Endothelial cell of hepatic sinusoid (primary cell): ENCODE measurements around the gene MYLK2.

ENCODE experiments used
- in situ Hi-C: cut with HindIII; loops from 2 replicates; pipeline ENCODE4 v1.10.0; 2017; ENCODE audit warnings: low sequenced_read_pairs

MYLK2 gene

GRCh38 chr20:31833931-31834521 lies 14.9 kb downstream of the MYLK2 start:
- in situ Hi-C loops, result no loop called here

- in situ Hi-C loops, result no loop called here
These were observed 16.4 kb downstream of the MYLK2 start for GRCh38 chr20:31835554-31835953.

DNA sequence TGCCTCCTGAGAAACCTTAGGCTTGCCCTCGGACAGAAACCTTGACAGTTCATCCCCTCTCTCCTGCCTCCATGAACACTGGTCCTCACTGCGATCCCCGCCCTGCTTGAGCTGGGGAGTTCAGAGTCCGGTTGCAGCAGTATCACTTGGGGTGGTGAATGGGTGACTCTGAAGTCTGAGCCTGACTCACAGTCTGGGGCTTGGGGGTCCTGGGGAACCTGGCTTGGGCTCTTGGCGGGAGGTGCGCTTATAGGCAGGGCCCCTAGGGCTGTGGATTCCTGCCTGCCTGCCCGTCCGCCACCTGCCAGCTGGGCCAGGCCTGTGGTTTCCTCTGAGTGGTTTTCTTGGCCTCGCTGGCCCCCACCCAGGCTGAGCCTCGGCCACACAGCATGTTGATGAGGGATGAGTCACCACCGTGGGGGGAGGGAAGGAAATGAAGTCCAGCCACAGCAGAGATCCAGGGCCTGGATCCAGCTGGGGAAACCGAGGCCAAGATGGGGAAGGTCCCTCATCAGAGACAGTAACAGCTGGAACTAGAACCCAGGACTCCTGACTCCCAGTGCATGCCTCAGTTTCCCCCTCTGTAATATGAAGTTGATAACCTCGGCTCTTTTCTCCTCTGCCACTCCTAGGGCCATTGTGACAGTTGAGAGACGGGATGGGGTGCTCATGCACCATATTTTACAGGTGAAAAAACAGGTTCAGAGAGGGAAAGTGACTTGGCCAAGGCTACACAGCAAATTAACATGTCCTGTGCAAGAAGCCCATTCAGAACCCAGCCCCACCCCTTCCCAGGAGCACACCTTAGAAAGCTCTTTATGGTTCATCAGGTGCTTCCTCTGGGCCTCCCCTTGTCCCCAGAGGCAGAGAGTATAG lies 17.1 kb downstream of the MYLK2 start:
- in situ Hi-C loops, result no loop called here

DNA sequence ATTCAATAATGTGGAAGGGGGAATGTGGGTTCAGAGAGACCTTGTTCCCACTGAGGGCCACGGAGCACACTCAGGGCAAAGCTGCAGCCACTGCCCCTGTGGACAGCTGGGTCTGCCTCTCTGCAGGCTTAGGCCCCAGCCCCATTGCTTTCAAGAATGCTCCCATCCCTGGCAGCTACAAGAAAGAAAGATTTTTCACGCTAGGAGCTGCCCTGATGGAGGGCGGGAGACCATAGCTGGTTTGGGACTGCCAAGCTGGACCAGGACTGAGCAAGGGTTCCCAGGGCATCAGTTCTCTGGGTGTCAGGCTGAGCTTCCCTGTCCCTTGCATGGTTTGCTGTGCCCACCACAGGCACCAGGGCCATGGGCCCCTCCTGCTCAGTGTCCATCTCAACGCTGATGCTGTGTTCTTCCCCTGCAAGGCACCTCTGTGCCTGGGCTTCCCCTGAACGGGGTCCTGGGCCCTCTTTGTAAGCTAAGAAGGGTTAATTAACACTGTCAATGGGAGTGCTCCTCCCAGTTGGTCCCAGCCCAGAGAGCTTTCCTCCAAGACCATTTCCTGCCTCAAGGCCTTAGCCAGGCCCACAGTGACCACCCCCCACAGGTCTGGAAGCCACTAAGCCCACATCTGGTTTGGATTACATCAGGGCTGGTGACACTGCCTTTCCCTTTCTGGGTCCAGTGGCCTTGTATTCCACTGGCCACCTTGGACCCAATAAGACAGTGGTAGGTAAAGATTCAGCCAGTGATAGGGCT lies 17.9 kb downstream of the MYLK2 start:
- in situ Hi-C loops, result no loop called here

GRCh38 chr20:31837896-31838397 lies 18.8 kb downstream of the MYLK2 start:
- in situ Hi-C loops, result no loop called here

GRCh38 chr20:31838646-31839292 lies 19.6 kb downstream of the MYLK2 start:
- in situ Hi-C loops, result no loop called here

GRCh38 chr20:31839782-31840487 lies 20.8 kb downstream of the MYLK2 start:
- in situ Hi-C loops, result loop anchor here (10.0 kb wide), 1 partner anchor 205 kb away; no protein-coding TSS in a partner anchor

GRCh38 chr20:31840906-31841816 lies 22.0 kb downstream of the MYLK2 start:
- in situ Hi-C loops, result loop anchor here (10.0 kb wide), 1 partner anchor 204 kb away; no protein-coding TSS in a partner anchor

DNA sequence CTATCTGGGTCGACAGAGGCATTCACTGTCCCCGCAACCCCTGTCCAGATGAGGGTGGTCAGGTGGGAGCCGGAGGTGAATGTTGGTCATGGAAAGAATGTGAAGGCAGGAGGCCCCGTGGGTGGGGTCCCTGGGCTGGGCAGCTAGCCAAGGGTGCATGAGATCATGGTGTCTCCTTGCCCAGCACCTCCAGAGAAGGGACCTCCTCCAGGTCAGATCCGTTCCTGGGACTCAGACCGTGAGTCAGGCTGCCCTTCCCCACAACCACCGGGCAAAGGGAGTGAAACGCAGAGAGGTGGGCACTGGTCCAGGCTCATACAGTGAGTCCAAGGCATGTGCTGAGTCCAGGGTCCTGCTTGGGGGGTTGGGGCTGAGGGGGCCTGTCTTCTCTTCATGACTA lies 22.8 kb downstream of the MYLK2 start:
- in situ Hi-C loops, result loop anchor here (10.0 kb wide), 1 partner anchor 203 kb away; no protein-coding TSS in a partner anchor

- in situ Hi-C loops, result loop anchor here (10.0 kb wide), 1 partner anchor 202 kb away; no protein-coding TSS in a partner anchor
These were observed 23.5 kb downstream of the MYLK2 start for GRCh38 chr20:31842471-31843157.

DNA sequence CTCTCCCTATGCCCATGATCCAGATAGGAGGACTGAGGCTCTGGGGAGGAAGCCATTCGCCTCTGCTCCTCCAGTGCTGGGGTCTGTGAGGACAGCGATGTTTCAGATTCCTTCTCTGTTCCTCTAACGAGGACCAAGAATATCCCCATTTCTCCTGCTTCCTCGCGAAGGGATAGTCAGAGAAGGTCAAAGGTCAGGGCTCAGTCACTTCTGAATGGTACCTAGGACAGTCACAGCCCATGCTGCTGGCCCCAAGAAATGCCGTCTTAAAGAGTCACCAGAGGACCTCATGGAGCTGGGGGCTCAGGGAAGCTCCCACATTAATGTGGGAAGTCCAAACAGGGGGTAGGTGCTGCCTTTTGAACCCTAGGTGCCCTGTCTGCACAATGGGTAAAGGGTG lies 24.1 kb downstream of the MYLK2 start:
- in situ Hi-C loops, result loop anchor here (10.0 kb wide), 1 partner anchor 202 kb away; no protein-coding TSS in a partner anchor

DNA sequence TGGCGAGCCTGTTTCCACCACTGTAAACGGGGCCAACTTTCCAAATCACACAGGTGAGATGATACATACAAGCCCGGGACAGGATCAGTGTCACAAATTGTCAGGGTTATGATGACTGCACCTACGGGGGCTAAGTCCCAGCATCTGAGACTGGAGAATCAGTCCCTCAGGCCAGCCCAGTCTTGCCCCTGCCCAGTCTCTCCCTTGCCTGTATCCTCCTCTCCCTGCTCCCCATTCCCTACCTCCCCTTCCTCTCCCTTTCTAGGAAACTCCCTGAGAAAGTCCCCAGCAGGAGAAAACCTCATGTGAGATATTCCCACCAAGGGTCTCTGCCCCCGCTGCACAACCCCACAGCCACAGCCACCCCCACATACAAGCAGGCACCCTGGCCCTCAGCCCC lies 24.7 kb downstream of the MYLK2 start:
- in situ Hi-C loops, result loop anchor here (10.0 kb wide), 1 partner anchor 201 kb away; no protein-coding TSS in a partner anchor

GRCh38 chr20:31844737-31845299 lies 25.7 kb downstream of the MYLK2 start:
- in situ Hi-C loops, result loop anchor here (10.0 kb wide), 1 partner anchor 200 kb away; no protein-coding TSS in a partner anchor

GRCh38 chr20:31845300-31845863 lies 26.2 kb downstream of the MYLK2 start, which contains the start of gene FOXS1:
FOXS1 (minus strand) TSS chr20:31845604; CDS start chr20:31845542, 62 bp downstream.
- in situ Hi-C loops, result loop anchor here (10.0 kb wide), 1 partner anchor 199 kb away; no protein-coding TSS in a partner anchor

DNA sequence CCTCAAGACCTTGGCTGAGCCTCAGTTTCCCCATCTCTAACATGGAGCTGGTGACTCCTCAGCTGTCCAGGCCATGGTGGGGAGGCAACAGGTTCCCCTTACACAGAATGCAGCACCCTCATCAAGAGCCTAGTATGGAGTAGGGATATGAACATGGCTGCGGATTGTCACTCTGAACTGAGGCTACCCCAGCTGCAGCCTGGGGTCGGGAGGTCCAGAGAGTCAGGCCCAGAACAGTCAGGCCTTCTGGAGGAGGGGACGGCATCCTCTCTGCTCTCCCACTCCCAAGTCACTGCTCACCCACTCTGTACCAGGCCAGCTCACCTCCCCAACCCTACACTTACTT lies 27.6 kb downstream of the MYLK2 start:
- in situ Hi-C loops, result loop anchor here (10.0 kb wide), 1 partner anchor 198 kb away; no protein-coding TSS in a partner anchor

DNA sequence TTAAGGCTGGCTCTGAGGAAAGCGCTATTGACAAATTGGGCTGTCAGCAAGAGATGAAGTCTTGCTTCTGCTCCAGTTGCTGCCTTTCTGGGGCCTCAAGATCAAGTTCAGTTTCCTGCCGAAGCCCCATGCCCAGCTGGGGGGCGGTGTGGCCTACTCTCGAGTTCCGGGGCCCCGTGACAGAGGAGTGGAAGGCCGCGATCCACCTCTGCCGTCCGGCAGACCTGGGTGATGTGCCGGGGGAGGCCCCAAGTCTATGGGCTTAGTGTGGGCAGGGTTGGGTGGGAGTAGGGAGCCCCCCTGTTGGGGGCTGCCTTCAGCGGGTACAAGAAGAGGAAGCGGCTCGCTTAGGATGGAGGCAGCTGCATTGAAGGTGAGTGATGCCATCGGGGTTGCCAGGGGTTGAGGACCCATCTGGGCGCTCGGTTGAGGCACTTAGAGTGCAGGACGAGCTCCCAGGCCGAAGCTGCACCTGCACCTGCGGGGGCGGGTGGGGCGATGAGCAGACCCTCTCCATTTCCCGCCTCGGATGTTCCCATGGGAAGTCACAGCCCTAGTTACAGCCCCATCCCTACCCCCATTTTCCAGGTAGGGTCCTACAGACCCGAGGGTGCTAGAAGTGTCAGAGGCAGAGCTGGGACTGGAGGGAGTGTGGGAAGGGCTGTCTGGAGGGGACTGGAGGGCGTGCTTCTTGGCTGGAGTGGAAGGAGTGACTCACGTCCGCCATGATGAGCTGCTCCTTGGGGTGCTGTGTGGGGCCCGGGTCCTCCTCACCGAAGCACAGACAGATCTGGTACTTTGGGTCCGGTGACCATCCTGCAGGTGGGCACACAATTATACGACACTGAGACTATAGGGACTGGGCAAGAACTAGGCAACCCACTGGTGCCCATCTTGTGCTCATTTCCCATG lies 29.2 kb downstream of the MYLK2 start:
- in situ Hi-C loops, result loop anchor here (10.0 kb wide), 1 partner anchor 196 kb away; no protein-coding TSS in a partner anchor
